Loucy (cell line): ENCODE results near the gene BCL11A.

Experiments used
- CTCF ChIP-seq: fragments of 200-600 bp; sonication (generic); conservative IDR thresholded peaks from 2 replicates; pipeline ENCODE4 v1.5.1; 2014; ENCODE audit warnings: mild to moderate bottlenecking, antibody characterized with exemption, low read length
- EZH2phosphoT487 ChIP-seq: fragments of 200-600 bp; IDR thresholded peaks from 2 replicates; pipeline ENCODE4 v1.6.1; 2018; ENCODE audit warnings: antibody characterized with exemption, mild to moderate bottlenecking, moderate library complexity, borderline replicate concordance

GRCh38 chr2:60407398-60407797, 146.1 kb downstream of the BCL11A start:
- no peak for TF ChIP-seq CTCF
- TF ChIP-seq EZH2phosphoT487 = no peak
